Retina (tissue), 1 donor: ENCODE results near the gene ARHGAP26.
"Not testable (repeated sequence)": the region's sequence is repeated elsewhere in the genome, so short reads cannot be mapped to it uniquely, and the experiment has no call there.

Source experiments
- DNase-seq: peaks from one replicate; pipeline ENCODE4 v3.0.0-alpha.2; 2016

ARHGAP26 gene

DNA sequence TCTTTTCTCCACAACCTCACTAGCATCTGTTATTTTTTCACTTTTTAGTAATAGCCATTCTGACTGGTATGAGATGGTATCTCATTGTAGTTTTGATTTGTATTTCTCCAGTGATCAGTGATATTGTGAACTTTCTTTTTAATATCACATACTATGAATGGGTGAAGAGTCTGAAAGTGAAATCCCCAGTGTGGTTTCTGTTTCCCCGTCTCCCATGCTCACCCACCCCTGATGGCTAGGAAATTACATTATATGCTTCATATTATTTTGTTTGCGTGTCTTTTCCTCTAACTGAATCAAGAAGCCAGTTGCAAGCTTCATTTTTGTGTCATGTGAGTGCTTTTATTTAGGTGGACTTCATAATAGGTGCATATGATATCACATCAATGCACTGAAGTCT lies 171.1 kb downstream of the ARHGAP26 start:
- no peak for DNase-seq

- DNase-seq, result no peak
Measured at GRCh38 chr5:142942901-142943300, 172.7 kb downstream of the ARHGAP26 start.

GRCh38 chr5:142944140-142944539 lies 174.0 kb downstream of the ARHGAP26 start:
- DNase-seq, result no peak

- DNase-seq, result no peak
Measured at GRCh38 chr5:142945321-142945720, 175.1 kb downstream of the ARHGAP26 start.

- no peak for DNase-seq
Measured at GRCh38 chr5:142945845-142946244, 175.7 kb downstream of the ARHGAP26 start.

GRCh38 chr5:142946547-142947426 lies 176.6 kb downstream of the ARHGAP26 start:
- no peak for DNase-seq

DNA sequence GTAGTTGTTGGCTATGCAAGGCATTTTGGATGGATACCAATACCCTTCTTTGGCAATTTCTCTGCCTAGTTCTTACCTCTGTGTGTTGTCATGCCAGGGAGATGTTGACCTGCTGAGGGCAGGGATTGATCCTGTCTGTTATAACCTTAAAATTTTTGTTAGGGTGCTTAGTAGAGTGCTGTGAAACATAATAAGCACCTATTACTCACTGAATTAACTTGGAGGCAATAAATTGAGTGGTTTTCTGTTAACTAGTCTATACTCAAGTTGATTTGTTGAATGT lies 177.2 kb downstream of the ARHGAP26 start:
- DNase-seq, result no peak

DNA sequence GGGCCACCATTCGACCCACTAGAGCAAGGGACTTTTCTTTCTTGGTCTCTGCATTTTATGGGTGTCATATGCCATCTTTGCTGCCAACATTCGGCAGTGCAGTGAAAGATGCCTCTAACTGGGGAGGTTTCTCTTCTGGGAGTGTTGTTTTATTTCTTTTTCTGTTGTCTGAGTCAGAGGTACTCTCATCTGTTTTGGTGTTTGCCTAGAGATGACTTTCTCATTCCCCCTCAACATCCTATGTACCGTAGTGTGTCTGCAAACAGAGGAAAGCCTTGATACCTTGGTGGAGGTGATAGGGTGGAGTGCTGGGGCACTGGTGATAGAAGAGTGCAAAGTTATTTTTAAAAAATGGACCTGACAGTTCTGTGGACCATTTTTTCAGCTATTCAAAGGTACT lies 182.1 kb downstream of the ARHGAP26 start:
- DNase-seq, result no peak

DNA sequence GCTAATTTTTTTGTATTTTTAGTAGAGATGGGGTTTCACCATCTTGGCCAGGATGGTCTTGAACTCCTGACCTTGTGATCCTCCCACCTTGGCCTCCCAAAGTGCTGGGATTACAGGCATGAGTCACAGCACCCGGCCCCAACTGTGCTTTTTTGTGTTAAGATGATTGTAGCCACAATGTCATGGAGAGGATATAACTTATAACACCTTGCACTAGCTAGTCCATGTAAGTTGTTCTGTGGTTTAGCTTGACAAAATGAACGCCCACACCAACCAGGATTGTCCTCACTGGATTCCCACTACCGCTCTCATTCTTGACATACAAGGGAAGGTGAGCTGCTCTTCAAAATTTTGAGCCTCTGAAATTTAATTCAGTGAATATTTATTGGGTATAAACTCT lies 182.7 kb downstream of the ARHGAP26 start:
- DNase-seq, result not testable (repeated sequence)

- no peak for DNase-seq
Measured at GRCh38 chr5:142954455-142954854, 184.3 kb downstream of the ARHGAP26 start.

DNA sequence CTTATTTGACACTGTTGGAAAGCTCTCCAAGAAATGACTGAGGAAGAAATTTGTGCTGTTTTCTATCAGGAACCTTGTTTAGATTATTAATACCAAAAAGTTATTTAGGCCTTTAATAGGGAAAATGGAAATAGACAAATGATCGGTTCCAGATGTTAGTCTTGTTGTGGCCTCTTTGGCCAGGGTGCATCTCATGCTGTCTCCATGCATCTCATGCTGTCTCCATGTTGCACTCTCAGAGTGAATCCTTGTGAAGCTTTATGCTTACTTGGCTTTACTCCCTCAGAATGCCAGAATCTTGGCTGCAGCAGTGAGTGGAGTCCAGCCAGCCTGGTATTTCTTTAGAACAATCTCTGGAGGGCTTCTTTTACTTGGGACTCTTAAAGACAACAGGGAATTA lies 185.5 kb downstream of the ARHGAP26 start:
- no peak for DNase-seq

GRCh38 chr5:142957528-142957927 lies 187.4 kb downstream of the ARHGAP26 start:
- DNase-seq, result no peak

DNA sequence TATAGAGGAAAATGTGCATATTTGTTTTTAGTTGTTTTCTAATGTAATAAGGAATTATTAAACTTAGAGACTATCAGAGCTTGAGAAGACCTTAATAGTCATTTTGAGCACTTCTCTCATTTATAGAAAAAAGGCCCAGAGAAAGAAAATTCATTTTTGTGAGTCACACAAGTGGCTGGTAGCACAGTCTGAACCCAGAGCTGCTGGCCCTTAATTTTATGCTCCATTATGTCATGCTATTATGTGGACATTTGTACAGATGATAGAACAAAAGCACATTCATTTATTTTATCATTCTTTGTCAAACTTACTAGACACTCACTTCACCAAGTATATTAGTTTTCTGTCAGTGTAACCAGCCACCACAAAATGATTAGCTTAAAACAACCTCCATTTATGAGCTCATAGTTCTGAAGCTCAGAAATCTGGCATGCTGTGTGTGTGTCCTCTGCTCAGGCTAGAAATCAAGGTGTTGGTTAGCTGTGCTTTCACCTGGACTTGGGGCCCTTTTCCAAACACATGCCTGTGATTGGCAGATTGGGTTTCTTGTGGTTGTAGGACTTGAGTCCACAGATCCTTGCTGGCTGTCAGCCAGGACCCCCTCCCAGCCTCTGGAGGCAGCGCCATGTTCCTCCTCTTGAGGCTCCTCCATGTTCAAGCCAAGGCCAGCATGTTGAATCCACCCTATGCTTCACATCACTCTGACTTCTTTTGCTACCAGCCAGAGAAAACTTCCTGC lies 188.9 kb downstream of the ARHGAP26 start:
- DNase-seq, result no peak

DNA sequence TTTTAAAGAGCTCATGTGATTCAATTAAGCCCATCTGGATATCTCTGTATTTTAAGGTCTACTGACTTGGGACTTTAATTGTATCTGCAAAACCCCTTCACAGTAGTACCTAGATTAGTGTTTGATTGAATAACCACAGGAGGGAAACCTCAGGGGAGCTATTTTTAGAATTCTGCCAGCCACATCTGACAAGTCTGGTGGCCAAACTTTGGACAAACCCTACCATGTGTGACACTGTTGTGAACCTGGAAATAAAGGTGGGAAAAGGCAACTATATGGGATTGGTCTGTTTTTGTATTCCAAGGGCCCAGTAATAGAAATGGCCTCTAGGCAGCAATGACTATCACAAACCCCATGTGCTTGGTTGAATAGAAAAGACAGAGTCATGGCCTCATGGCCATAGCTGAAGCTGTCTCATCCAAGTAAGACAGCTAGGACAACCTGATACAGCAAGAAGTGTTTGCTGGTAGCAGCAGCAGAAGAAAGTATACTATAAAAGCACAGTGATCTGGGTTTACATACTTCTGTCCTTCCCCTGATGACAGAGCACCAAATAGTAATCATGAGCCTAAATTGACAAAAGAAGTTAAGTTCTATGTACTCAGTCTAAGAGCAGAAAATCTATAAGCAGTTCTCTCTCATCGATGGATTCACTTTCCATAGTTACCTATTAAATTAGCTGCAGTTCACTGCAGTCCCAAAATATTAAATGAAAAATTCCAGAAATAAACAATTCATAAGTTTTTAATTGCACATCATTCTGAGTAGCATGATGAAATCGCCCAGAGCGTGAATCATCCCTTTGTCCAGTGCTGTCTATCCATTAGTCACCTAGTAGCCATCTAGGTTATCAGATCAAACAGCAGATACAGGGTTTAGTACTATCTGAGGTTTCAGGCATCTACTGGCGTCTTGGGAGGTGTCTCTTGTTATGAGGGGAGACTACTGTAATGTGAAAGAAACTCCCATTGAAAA lies 189.8 kb downstream of the ARHGAP26 start:
- DNase-seq, result no peak

DNA sequence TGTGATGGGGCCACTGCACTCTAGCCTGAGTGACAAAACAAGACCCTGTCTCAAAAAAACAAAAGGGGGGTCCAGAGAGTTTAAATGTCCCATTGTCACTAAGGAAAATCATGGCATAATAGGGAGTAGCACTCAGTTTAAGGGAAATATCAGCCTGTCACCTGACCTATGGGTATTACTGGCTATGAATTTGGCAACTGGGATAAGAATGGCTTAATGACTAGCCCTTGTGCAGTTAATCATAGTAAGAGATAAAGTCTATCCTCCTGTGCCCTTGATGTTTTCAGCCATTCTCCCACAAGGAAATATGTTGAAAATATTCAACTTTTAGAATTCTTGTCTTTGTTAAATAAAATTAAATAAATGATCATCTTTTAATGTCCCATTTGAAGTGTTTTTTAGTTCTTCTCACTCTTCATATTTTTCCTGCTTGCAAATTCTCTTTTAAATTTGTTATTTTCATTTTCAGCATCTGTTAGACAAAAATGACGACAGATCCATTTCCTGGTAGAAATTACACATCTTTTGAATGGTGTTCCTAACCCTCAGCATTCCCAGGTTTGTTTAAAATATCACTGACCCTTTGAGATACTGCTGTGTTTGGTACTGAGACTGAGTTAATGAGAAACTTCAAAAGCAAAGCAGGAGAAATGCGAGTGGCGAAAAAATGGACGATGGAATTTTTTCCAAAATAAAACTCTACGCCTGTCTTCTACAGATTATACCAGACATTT lies 191.4 kb downstream of the ARHGAP26 start:
- no peak for DNase-seq

GRCh38 chr5:142962174-142962533 lies 192.0 kb downstream of the ARHGAP26 start:
- no peak for DNase-seq

DNA sequence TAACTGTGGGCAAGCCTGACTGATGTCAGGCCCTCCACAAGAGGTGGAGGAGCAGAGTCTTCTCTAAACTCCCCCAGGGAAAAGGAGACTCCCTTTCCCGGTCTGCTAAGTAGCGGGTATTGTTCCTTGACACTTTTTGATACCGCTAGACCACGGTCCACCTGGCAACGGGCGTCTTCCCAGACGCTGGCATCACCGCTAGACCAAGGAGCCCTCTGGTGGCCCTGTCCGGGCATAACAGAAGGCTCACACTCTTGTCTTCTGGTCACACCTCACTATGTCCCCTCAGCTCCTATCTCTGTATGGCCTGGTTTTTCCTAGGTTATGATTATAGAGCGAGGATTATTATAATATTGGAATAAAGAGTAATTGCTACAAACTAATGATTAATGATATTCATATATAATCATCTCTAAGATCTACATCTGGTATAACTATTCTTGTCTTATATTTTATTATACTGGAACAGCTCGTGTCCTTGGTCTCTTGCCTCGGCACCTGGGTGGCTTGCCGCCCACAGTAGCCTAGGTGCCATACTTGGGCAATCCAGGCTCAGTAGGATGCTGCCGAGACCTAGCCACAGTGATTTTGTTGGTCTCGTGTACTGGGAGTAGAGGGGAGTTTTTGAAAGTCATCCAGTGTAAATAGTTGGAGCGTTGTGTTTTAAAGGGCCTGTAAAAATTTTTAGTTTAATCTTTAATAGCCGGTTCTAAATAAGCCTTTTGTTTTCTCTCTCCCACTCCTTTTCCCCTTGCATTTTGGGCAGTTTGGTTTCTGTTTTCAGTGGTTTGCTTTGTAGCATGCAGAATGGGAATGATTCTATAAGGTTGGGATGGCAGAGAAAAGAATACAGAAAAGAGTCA lies 195.3 kb downstream of the ARHGAP26 start:
- DNase-seq, result not testable (repeated sequence)

- DNase-seq, result no peak
Measured at GRCh38 chr5:142966121-142966420, 195.9 kb downstream of the ARHGAP26 start.

- DNase-seq, result no peak
Measured at GRCh38 chr5:142969186-142969585, 199.0 kb downstream of the ARHGAP26 start.

GRCh38 chr5:142969624-142970439 lies 199.7 kb downstream of the ARHGAP26 start:
- DNase-seq, result no peak
